Activated CD4-positive, alpha-beta T cell treated with anti-CD3 and anti-CD28 coated beads for 1 hour (primary cell): ENCODE data around the gene ABTB2.

Experiments used
- DNase-seq: peaks from one replicate; pipeline ENCODE4 v3.0.0-alpha.2; 2020

Gene ABTB2

GRCh38 chr11:34359548-34359891 lies 1.7 kb upstream of the ABTB2 start:
- no peak for DNase-seq

GRCh38 chr11:34358728-34359547 lies 1.1 kb upstream of the ABTB2 start:
- DNase-seq: peak; percentile 62

DNA sequence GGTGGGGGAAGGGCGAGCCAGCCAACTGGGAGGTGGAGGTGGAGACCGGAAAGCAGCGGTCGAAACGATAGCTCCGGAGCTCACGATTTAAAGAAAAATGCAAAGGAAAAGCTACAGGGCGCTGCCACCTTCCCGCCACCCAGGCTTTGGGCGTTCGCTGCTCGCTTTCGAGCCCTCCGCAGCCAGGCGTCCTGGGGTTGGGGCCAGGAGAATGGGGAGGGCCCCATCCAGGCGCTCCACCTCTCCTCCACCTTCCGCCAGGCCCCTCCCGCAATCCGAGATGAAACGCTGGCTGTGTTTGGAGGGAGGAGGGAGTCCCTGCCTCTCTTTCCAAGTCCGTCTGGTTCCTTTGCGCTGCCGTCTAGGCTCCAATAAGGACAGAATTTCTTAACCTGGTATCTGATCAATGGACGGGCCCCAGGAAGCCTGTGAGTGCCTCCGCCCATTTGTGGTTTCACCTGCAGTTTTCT lies 483 bp upstream of the ABTB2 start:
- no peak for DNase-seq

DNA sequence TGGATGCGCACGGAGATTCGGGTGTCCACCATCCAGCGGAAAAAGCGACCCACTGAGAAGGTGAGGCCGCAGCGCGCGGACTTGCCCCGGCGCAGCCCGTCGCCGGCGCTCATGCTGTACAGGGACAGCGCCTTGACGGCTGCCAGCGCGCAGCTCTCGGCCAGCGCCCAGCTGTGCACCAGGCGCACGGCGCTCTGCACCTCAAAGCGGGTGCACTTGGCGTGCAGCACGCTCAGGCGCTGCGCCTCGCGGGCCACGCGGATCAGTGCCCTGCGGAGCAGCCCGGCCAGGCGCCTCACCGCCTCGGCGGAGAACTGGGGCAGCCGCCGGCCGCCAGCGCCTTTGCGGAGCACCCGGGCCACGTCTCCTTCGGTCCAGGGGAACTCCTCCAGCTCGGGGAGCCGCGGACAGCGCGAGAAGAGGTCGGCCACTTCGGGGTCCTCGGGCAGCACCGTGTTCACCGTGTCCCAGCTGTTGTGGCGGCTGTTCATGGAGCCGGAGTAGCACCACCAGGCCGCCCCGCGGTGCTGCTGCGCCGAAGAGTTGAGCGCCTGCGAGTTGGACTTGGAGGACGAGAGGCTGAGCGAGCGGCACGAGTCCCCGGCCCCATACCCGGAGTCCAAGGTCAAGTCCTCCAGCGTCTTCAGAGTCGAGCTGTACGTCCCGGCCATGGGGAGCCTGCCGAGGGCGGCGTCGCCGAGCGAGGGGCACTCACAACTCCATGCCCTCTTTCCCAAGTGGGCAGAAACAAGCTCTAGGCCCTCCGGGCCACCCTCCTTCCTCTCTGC lies 703 bp downstream of the ABTB2 start:
- DNase-seq: peak; percentile 28

GRCh38 chr11:34356576-34356912 lies 1.3 kb downstream of the ABTB2 start:
- DNase-seq: no peak

DNA sequence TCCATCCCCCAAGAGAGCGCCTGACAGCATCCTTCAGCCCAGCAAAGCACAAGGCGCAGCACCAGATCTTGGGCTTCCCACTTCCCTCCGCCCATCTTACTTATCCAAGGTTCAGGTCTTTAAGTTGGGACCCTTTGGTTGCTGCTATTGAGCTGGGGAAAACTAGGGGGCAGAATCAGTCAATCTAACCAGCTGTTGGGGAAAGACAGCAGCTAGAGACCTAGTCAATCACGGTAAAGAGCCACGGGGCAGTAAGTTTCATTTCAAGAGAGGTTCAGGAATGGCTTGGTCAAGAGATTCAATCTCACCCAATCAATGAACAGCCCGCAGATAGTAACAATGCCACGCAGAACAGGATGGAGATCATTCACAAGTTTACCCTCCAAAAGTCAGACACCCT lies 1.7 kb downstream of the ABTB2 start:
- DNase-seq: no peak

DNA sequence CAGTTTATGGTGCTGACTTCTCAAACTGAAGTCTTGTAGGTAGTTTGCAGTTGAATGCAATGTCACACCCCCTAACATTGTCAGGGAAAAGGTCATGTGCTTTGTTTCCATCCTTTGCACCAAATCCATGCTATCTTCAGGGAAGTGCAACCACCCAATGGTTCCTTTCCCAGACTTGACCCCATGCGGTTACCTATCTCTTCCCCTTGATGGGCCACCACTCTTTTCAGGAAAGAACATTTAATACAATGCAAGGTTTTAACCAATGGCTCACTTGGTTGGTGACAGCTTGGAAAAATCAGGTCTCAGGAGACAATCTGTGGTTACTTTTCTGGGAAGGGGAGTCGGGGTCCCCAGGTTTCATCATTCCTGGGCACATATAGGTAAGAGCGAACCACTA lies 2.1 kb downstream of the ABTB2 start:
- no peak for DNase-seq

DNA sequence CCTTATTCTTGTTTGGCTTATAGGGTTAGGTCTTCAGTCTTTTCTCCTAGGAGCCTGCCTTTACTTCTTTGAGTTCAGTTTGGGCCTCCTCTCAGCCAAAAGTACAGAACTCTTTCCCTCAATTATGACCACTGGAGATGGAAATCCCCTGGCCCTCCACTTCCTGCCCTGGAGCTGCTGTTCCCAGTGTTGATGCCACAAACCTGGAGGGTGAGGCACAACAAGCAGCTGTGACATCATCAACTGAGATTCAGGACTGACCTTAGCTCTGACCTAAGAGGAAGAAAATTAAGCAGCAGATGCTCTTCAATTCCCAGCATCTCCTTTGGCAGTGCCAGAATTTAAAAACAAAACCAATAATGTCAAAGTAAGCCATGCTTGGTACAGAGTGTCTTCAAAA lies 3.0 kb downstream of the ABTB2 start:
- no peak for DNase-seq

- no peak for DNase-seq
Observed at GRCh38 chr11:34353881-34354280, 3.9 kb downstream of the ABTB2 start.

- DNase-seq: no peak
Observed at GRCh38 chr11:34351687-34352469, 5.9 kb downstream of the ABTB2 start.

DNA sequence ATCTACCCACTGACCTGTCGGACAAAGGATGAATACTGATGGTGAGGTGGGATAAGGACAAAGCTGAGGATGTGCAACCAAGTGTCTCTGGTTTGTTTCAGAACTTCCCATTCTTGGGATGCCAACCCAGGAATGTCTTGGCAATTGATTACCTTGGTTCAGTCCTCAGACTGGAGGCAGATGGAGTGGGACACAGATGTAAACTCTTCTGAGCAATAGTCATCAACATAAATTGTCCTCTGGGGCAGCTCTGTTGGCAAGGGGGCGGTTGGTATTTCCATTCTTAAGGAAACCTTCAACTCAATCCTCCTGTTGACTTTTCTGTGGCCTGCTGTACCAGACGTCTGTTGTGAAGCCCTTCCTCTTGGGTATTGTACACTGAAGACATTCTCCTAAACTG lies 6.8 kb downstream of the ABTB2 start:
- no peak for DNase-seq

DNA sequence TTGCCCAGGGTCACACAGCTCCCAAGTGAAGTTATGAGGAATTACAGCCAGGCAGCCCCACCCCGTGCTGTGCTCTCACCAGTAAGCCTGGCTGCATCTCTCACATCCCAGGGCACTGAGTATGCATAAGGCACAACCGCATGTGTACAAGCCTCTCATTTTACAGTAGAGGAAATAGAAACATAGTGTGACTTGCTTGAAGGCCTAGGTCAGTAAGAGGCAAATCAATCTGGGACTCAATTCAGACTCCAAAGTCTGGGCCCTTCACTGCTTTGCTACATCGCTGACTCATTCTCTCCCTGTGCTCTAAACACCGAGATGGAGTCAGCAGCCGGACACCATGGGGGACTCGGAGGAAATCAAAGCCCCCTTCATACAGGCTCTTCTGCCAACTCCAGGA lies 7.9 kb downstream of the ABTB2 start:
- DNase-seq: no peak

GRCh38 chr11:34348919-34349318 lies 8.9 kb downstream of the ABTB2 start:
- no peak for DNase-seq

DNA sequence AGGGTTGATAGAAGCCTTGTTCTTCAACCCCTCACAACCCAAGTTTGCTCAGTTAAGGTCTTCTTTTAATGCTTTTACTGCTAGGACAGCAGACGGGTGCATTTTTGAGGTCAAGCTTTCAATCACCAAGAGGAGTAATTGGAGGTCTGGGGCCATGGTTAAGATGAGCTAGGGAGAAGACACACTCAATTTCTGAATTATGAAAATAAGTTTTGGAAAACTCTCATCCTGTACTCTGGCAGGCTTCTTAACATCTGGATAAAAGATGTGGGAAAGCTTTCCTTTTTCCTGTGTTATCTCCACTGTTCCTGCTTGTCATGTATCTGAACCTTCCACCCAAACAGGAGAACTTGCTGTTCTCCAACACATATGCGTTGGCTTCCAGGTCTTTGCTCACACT lies 9.7 kb downstream of the ABTB2 start:
- DNase-seq: no peak

GRCh38 chr11:34346551-34346950 lies 11.3 kb downstream of the ABTB2 start:
- DNase-seq: no peak

DNA sequence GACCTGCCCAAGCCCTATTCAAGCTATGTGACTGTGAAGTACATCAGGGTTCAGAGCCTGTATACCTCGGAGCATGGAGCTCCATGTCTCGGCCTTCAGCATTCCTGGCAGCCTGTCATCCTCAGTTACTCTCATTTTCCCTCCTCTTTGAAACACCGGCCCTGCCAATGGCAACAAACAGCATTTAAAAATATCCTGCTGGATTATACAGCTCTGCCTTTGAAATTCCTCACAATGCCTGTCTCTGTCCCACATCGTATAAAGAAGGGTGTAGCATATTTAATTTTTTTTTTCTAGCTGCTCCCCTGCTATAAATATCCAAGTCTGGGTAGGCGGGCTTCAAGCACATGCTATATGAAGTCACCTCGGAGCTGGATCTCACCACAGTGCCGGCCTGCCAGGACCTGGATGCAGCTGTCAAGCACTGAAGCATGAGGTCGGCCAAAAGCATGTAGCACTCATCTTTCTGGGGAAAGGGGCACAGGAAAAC lies 11.8 kb downstream of the ABTB2 start:
- DNase-seq: no peak

DNA sequence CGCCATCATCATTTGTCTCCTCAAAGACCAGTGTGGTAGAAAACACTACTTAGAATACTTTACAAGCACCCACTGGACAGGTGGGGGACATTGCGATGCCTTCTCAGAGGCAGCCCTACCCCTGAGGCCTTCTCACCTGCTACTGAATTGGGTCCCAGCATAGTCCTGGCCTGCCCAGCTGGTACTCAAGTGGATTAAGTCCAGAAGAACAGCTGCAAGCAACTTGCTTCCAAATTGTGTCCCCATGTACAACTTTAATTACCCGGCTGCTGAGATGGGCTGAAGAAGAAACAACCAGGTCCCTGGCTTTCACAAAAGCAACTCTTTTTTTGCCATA lies 12.3 kb downstream of the ABTB2 start:
- DNase-seq: no peak

DNA sequence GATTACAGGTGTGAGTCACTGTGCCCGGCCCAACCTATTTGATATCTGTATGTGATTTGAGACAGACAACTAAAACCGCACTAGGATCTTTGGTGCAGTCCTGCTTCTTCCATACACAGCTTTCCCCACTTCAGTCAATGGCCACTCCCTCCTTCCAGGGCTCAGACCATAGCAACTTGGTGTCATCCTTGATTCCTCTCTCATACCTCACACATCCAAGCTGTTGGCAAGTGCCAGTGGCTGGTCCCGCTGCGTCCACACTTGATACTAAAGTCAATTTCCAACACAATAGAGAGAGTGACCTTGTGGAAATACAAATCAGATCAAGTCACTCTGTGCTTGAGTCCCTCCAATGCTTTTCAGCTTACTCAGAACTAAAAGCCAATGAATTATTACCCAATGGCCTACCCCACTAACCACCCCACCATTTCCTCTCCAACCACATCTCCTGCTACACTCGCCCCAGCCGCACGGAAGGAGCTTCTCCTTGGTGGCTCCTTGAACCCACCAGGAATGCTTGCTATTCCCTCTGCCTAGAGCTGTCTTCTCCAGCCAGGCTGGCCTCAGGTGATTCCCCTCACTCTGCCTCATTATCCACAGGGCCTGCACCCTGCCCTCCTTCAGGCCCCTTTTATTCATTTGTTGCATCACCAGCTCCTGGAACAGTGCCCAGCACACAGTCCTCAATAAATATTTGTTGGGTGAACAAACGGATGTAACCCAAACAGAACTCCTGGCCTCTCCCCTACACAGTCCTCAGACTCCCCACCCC lies 12.9 kb downstream of the ABTB2 start:
- DNase-seq: no peak

GRCh38 chr11:34344410-34344767 lies 13.4 kb downstream of the ABTB2 start:
- DNase-seq: no peak

GRCh38 chr11:34343686-34344085 lies 14.1 kb downstream of the ABTB2 start:
- no peak for DNase-seq

GRCh38 chr11:34343153-34343552 lies 14.7 kb downstream of the ABTB2 start:
- no peak for DNase-seq

DNA sequence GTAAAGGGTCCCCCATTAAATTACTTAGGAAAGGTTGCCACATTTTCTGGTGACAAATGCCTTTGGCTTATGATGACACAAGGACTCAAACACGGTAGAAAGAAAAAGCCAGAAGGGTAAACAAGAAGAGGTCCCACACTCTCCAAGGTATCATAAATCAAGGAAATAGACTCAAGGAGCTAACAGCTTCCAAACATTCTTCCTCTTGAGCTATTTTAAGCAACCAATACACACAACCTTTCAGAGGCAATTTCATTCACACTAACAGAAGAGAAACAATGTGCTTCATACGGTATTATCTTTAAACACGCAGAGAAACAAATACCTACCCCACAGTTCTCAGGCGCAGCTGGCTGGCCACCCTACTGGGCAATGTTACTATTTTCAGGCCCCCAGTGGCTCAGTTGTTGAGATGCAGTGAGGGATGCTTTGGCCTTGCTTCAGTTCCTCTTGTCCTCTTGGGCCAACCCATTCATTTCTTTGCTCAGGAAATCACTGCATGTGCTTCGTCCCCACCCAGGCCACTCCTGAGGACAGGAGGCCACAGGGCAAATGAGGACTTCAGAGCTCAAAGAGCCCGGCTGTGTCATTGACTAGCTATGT lies 15.8 kb downstream of the ABTB2 start:
- no peak for DNase-seq

GRCh38 chr11:34341096-34341495 lies 16.7 kb downstream of the ABTB2 start:
- DNase-seq: no peak
